NCI-H2029 (cell line): Measurements from ENCODE around the gene TRIM75.
"Not testable (repeated sequence)": the region's sequence is repeated elsewhere in the genome, so short reads cannot be mapped to it uniquely, and the experiment has no call there.

Experiments
- DNase-seq: peaks from one replicate; lab custom pipeline; 2025; lab: John Stamatoyannopoulos, UW

The TRIM75 gene

GRCh38 chr4:165053645-165054044, at the start of gene TRIM75:
Gene TRIM75, plus strand, starts transcription at chr4:165053866. Its CDS starts 5,282 bp downstream, at chr4:165059148.
- DNase-seq = no peak

GRCh38 chr4:165005352-165005925, 48.2 kb upstream of the TRIM75 start:
- no peak for DNase-seq

- no peak for DNase-seq
Observed at GRCh38 chr4:165006456-165006855, 47.2 kb upstream of the TRIM75 start.

GRCh38 chr4:165006886-165007285, 46.8 kb upstream of the TRIM75 start:
- no peak for DNase-seq

GRCh38 chr4:165009493-165010227, 44.0 kb upstream of the TRIM75 start:
- no peak for DNase-seq

- no peak for DNase-seq
Observed at GRCh38 chr4:165010487-165010886, 43.2 kb upstream of the TRIM75 start.

GRCh38 chr4:165010991-165011390, 42.7 kb upstream of the TRIM75 start:
- DNase-seq = no peak

- DNase-seq = no peak
Observed at GRCh38 chr4:165011403-165011802, 42.3 kb upstream of the TRIM75 start.

- DNase-seq = no peak
Observed at GRCh38 chr4:165013691-165014090, 40.0 kb upstream of the TRIM75 start.

- DNase-seq = no peak
Observed at GRCh38 chr4:165016971-165017370, 36.7 kb upstream of the TRIM75 start.

GRCh38 chr4:165019995-165020394, 33.7 kb upstream of the TRIM75 start:
- DNase-seq = not testable (repeated sequence)

GRCh38 chr4:165025782-165026181, 27.9 kb upstream of the TRIM75 start:
- not testable (repeated sequence) for DNase-seq

- no peak for DNase-seq
Observed at GRCh38 chr4:165027762-165028402, 25.8 kb upstream of the TRIM75 start.

GRCh38 chr4:165031436-165032211, 22.0 kb upstream of the TRIM75 start, which contains the start of gene TRIM60:
Gene TRIM60, plus strand, starts transcription at chr4:165031999. Its CDS starts 8,074 bp downstream, at chr4:165040073.
- no peak for DNase-seq

- DNase-seq = no peak
Observed at GRCh38 chr4:165048170-165048569, 5.5 kb upstream of the TRIM75 start.

- DNase-seq = no peak
Observed at GRCh38 chr4:165052627-165053026, 1.0 kb upstream of the TRIM75 start.

GRCh38 chr4:165055601-165056000, 1.9 kb downstream of the TRIM75 start:
- no peak for DNase-seq

- no peak for DNase-seq
Observed at GRCh38 chr4:165058666-165059065, 5.0 kb downstream of the TRIM75 start.

- no peak for DNase-seq
Observed at GRCh38 chr4:165059386-165059785, 5.7 kb downstream of the TRIM75 start.

GRCh38 chr4:165060938-165061337, 7.3 kb downstream of the TRIM75 start:
- no peak for DNase-seq

GRCh38 chr4:165070560-165070959, 16.9 kb downstream of the TRIM75 start:
- no peak for DNase-seq

- DNase-seq = not testable (repeated sequence)
Observed at GRCh38 chr4:165073346-165073745, 19.7 kb downstream of the TRIM75 start.
